HL-60 (cell line): ENCODE data around the gene ADAMTS7.

Experiments used
- GABPA ChIP-seq: IDR thresholded peaks from 2 replicates; pipeline ENCODE4 v1.6.1; 2012; ENCODE audit warnings: low read depth
- POLR2AphosphoS5 ChIP-seq: IDR thresholded peaks from 2 replicates; pipeline ENCODE4 v1.6.1; 2012; ENCODE audit warnings: low read depth
- REST ChIP-seq: IDR thresholded peaks from 2 replicates; pipeline ENCODE4 v1.6.1; 2012; ENCODE audit warnings: low read depth; ENCODE audit not compliant: insufficient replicate concordance
- SPI1 ChIP-seq: IDR thresholded peaks from 2 replicates; pipeline ENCODE4 v1.6.1; 2012; ENCODE audit warnings: low read depth, mild to moderate bottlenecking, borderline replicate concordance
- TF ChIP-seq, protein P1 (sequence below): IDR thresholded peaks from one replicate; pipeline ENCODE4 v1.5.1; 2011; ENCODE audit warnings: low read length, control low read depth, inconsistent platforms; ENCODE audit not compliant: insufficient read depth

- TF ChIP-seq, protein P1, sequence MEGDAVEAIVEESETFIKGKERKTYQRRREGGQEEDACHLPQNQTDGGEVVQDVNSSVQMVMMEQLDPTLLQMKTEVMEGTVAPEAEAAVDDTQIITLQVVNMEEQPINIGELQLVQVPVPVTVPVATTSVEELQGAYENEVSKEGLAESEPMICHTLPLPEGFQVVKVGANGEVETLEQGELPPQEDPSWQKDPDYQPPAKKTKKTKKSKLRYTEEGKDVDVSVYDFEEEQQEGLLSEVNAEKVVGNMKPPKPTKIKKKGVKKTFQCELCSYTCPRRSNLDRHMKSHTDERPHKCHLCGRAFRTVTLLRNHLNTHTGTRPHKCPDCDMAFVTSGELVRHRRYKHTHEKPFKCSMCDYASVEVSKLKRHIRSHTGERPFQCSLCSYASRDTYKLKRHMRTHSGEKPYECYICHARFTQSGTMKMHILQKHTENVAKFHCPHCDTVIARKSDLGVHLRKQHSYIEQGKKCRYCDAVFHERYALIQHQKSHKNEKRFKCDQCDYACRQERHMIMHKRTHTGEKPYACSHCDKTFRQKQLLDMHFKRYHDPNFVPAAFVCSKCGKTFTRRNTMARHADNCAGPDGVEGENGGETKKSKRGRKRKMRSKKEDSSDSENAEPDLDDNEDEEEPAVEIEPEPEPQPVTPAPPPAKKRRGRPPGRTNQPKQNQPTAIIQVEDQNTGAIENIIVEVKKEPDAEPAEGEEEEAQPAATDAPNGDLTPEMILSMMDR = no peak
- TF ChIP-seq REST (no peak), POLR2AphosphoS5 (no peak), SPI1 (no peak), GABPA (no peak)
Observed at GRCh38 chr15:78855746-78856145, 44.5 kb upstream of the ADAMTS7 start.
